HG02885 (cell line): ENCODE measurements around the gene C12orf60.

Experiments
- ATAC-seq: cut with Tn5 transposase; IDR thresholded peaks from one replicate; pipeline ENCODE4 v1.9.1; 2021; ENCODE audit warnings: mild to moderate bottlenecking; ENCODE audit not compliant: unreplicated experiment, poor library complexity

Gene C12orf60

GRCh38 chr12:14776236-14776961, 27.1 kb upstream of the C12orf60 start:
- ATAC-seq = no peak

- ATAC-seq = no peak
These were observed 26.2 kb upstream of the C12orf60 start for GRCh38 chr12:14777271-14777670.

GRCh38 chr12:14779834-14780233, 23.6 kb upstream of the C12orf60 start:
- ATAC-seq = no peak

- no peak for ATAC-seq
These were observed 22.6 kb upstream of the C12orf60 start for GRCh38 chr12:14780859-14781258.

DNA sequence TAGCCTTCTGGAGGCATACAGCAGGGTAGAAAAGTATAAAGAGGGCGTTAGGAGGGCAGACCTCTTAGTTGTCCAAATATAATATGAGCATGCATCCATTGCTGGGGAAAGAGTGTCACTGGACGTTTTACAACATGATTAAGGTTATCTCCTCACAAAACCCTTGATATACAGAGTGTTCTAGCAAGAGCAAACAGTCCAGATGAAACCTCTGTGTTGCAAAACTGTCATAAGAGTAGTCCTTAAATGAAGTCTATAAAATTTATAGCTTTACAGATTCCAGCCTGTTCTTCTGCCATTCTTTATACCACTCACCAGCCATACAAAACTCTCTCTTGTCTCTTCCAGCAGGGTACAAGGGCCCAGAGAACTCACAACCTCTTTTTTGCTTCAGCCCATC, 21.9 kb upstream of the C12orf60 start:
- ATAC-seq = no peak

DNA sequence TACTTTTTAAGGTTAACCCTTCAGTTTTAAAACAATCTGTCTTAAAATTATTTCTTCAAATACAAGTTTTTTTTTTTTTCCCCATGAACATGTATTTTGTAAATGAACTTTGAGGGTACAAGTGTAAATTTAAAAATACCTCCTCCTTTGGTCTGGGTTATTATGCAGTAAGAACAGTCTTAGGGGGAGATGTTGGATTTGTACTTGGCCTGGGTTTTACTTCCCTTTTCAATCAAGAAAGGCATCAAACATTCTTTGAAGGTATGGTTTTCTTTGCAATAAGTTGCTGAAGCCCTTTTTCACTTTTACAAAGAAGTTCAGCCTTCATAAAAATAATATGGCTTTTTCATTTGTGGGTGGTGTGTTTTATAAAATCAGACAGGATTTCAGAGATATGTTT, 20.7 kb upstream of the C12orf60 start:
- peak; percentile 85 for ATAC-seq

DNA sequence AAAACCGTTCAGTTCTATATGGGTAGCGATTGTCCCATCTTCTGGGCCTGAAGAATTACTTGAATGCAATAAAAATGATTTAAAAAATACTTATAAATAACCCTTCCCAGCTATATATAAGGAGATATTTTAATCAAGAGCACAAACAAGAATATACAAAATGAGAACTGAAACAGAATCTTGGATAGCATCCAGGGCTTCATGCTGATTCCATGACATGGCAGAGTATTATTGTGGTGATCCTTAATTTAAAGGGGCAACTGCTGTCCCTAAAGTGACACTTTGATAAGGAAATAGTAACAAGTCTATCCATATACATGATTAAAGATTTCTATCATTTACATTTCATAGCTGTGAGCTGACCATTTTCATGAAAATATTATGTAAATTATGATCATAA, 19.0 kb upstream of the C12orf60 start:
- no peak for ATAC-seq

DNA sequence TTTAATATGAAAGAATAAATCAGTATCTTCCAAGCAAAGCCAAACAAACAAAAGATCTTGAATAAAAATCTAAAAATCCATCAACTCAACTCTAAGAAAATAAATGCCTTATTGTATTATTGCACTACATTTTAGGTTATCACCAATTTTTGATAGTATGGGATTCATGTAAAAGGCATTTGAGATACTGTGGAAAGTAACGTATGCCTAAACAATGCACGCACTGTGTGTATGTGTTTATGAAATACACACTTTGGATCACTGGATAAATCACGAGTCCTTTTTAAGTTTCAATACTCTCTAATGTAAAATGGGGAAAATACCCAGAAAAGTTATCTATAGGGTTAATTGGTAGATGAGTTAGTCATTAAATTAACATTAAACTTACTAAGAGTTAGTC, 17.9 kb upstream of the C12orf60 start:
- ATAC-seq = no peak

DNA sequence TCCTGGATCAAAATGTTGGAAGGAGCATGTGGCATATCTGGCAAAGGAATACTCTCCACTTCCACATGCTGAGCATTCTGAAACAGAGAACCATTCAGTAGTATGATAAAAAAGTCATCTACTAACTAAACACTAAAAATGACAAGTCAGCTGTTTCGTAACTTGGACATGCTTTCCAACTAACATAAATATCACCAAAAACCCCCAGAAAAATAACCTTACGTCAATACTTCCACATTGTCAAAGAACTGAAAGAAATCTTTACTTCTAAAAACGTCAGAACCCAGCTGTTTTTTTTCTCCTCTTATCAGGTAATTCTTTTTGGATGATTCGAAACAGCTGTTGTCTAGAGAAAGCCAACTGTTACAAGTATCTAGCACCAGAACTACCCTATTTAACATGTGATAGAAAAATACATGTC, 8.4 kb upstream of the C12orf60 start:
- no peak for ATAC-seq

GRCh38 chr12:14802247-14802646, 1.2 kb upstream of the C12orf60 start:
- ATAC-seq = no peak

- ATAC-seq = no peak
These were observed 804 bp upstream of the C12orf60 start for GRCh38 chr12:14802721-14803010.

GRCh38 chr12:14803830-14804160, 325 bp downstream of the C12orf60 start:
- ATAC-seq = peak; percentile 24

GRCh38 chr12:14810167-14810952, 6.9 kb downstream of the C12orf60 start:
- no peak for ATAC-seq

GRCh38 chr12:14810953-14811483, 7.5 kb downstream of the C12orf60 start:
- ATAC-seq = no peak

- no peak for ATAC-seq
These were observed 8.0 kb downstream of the C12orf60 start for GRCh38 chr12:14811486-14811885.

- ATAC-seq = no peak
These were observed 10.5 kb downstream of the C12orf60 start, which contains the start of gene SMCO3 for GRCh38 chr12:14814014-14814413. Gene SMCO3, minus strand, starts transcription at chr12:14814182. Its CDS starts 7,502 bp downstream, at chr12:14806680.

GRCh38 chr12:14824012-14824634, 20.7 kb downstream of the C12orf60 start:
- ATAC-seq = peak; percentile 50

DNA sequence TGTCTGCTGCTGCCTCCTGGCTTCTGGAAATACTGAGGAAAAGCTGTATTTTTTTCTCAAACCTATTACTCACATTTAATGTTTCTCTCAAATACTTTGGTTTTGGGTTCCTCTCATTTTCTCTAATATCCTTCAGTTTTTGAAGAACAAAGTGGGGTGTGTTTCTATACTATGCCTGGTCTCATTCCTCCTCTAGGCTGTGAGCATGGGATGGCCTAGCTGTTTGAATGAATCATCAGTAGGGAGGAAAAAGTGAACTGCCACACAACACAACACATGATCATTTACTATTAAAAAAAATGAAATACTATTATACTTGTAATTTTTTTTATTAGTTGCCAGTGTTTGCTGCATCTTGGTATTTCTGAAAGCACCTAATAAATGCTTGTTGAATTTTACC, 21.8 kb downstream of the C12orf60 start:
- ATAC-seq = no peak

DNA sequence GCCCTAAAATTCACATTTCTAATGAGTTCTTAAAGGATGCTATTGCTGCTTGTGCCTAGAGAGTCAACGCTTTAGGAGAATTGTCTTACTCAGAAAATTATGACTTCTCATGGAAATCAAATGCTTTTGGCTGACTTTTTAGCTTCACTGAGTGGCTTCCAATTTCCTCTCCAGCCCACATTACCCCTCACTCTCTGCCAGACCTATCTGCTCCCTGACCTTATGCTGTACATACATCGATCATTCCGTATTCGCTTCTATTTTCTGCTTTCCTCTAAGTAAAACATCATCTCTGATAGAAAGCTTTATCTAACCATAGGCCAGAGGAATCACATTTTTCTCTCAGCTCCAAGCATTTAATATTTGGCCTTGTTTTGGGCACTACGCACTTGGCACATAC, 23.0 kb downstream of the C12orf60 start:
- no peak for ATAC-seq

DNA sequence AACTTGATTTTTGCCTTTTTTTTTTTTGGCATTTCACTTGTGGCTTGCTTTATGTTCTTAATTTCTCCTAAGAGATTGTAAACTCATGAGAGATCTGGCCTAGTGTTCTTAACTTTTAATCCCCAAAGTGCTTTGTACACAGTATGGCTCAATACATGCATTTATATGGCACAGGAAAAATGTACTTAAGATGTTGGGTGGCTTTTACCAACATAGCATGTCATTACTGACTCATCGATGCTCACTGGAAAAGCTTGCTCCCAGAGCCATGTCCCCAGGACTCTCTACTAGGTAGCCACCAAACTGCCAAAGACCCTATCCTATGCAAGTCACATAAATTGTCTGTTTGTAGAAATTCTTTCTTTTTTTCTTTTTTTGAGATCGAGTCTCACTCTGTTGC, 23.6 kb downstream of the C12orf60 start:
- no peak for ATAC-seq

DNA sequence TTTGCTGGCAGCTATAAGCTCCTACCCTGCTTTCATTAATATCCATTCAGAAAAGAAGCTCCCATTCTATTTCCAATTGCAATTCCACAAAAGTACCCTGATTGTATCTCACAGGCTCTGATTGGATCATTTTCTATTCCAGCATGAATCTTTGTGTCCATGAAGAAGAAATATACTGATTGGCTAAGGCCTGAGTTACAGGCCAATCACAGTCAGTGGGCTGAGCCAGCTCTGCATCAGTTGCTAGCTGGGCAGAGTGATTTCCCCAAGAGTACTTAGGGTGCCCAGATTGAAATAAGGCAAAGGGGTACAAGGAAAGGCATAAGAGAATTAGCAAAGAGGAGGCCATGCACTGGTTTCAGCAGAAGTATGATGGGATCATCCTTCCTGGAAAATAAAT, 25.4 kb downstream of the C12orf60 start:
- peak; percentile 91 for ATAC-seq
